ENCODE measurements around the gene MYBPC3.

Gene MYBPC3

GRCh38 chr11:47384498-47384897 lies 32.0 kb upstream of the MYBPC3 start:
- no peak for DNase-seq (ENCODE audit: low read depth in 1 of 2, low spot score in 1 of 2)

GRCh38 chr11:47383071-47383470 lies 30.6 kb upstream of the MYBPC3 start:
- no peak for DNase-seq (ENCODE audit: low read depth in 1 of 2, low spot score in 1 of 2)

- no peak for DNase-seq (ENCODE audit: low read depth in 1 of 2, low spot score in 1 of 2)
Observed at GRCh38 chr11:47380078-47380477, 27.6 kb upstream of the MYBPC3 start.

GRCh38 chr11:47379317-47379716 lies 26.8 kb upstream of the MYBPC3 start:
- DNase-seq (ENCODE audit: low read depth in 1 of 2, low spot score in 1 of 2) = no peak

GRCh38 chr11:47378836-47379170 lies 26.3 kb upstream of the MYBPC3 start:
- DNase-seq (ENCODE audit: low read depth in 1 of 2, low spot score in 1 of 2) = no peak

DNA sequence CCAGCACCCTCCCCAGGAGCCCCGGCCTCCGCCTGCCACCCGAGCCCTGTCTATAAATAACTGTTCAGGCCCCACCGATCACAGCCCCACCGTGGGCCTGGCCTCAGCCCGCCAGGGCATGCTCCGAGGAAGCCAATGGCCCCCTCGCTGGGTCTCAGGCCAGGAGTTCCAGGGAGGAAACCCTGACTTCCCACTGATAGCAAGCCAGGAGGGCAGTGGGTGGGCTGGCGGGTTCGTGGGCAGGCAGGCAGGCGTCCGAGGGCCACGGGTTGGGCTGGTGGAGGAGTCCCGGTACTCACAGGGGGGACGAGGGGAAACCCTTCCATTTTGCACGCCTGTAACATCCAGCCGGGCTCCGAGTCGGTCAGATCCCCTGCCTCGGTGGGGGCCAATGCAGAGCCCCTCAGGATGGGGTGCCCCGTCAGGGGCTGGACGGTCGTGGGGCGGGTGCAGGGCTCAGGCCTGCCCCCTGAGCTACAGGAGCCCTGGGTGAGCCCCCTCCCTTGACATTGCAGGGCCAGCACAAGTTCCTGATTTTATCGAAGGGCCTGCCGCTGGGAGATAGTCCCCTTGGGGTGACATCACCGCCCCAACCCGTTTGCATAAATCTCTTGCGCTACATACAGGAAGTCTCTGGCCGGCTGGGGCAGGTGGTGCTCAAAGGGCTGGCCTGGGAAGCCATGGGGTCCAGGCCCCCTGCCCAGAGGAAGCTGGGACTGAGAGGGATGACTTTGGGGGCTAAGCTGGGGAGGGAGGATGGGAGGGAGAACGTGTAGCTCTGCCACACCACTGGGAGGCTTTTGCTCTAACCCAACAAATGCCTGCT lies 25.7 kb upstream of the MYBPC3 start, which contains the start of gene SPI1:
TSS of gene SPI1 (minus strand) at position 538 of the 826 bp plus-strand sequence. CDS start at position 344, 194 bp downstream.
- no peak for DNase-seq (ENCODE audit: low read depth in 1 of 2, low spot score in 1 of 2)

- no peak for DNase-seq (ENCODE audit: low read depth in 1 of 2, low spot score in 1 of 2)
Observed at GRCh38 chr11:47377571-47378009, 25.1 kb upstream of the MYBPC3 start.

- DNase-seq (ENCODE audit: low read depth in 1 of 2, low spot score in 1 of 2) = no peak
Observed at GRCh38 chr11:47376525-47377371, 24.2 kb upstream of the MYBPC3 start.

DNA sequence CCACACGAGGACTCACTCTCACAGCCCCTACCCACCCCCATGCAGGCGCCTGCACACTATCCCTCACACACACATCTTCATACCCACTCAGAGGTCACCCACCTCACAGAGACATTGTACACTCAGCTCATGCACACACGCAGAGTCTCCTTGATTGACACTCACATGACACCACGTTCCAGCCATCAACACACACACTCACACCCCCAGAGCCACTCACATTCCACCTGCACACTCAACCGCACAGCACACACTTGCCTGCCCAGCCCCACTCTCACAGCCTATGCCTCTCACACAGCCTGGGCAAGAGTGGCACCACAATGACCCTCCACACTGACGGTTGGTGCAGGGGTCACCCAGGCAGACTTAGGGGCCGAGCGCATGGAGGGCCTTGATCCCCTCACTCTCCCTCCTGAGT lies 23.6 kb upstream of the MYBPC3 start:
- no peak for DNase-seq (ENCODE audit: low read depth in 1 of 2, low spot score in 1 of 2)

DNA sequence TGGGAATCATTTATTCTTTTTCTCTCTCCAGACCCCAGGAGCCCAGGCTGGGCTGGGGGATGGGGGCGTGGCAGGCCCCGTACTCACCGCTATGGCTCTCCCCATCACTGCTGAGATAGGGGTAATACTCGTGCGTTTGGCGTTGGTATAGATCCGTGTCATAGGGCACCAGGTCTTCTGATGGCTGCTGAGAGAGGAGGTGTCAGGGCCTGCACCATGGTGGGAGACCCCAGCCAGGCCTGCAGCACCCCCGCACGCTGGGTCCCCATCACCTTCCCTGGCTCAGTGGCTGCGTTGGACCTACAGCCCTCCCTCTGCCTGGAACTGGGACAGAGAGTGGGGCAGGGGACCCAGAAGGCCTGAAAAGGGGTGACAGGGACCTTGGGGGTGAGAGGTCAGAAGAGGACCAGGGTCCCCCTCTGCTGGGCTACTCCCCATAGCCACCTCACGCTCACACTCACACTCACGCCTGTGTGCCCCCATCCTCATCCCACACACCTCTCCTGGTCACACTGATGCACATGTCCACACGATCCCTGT lies 23.1 kb upstream of the MYBPC3 start:
- no peak for DNase-seq (ENCODE audit: low read depth in 1 of 2, low spot score in 1 of 2)

DNA sequence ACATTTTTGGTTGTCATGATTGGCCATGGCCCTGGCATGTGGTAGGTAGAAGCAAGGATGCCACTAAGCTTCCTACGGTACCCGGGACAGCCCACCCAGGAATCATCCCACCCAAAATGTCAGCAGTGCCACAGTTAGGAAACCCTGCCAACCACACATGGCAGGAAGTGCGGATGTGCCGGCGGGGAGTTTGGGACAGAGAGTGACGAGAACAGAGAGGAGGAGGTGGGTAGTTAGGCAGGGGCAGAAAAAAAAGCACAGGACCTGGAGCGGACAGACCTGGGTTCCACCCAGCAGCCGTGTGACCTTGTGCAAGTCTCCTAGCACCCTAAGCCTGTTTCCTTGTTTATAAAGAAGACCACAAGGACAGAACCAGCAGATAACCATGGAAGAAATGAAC lies 22.5 kb upstream of the MYBPC3 start:
- no peak for DNase-seq (ENCODE audit: low read depth in 1 of 2, low spot score in 1 of 2)

DNA sequence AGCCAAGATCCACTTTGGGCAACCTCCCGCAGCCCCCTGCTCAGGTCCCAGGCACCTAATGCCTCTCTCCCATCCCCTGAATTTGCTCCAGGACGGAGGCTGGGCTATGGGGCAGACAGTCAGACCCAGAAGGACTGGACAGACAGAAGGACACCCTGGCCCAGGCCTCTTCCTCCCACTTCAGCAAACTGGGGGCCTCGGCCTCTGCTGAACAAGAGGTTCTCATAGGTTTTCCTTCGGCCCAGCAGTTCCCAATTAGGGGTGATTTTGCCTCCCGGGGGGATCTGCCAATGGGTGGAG lies 22.2 kb upstream of the MYBPC3 start:
- no peak for DNase-seq (ENCODE audit: low read depth in 1 of 2, low spot score in 1 of 2)

- DNase-seq (ENCODE audit: low read depth in 1 of 2, low spot score in 1 of 2) = peak; percentile 77 to 83
Observed at GRCh38 chr11:47373876-47374719, 21.6 kb upstream of the MYBPC3 start.

GRCh38 chr11:47372422-47372821 lies 19.9 kb upstream of the MYBPC3 start:
- DNase-seq (ENCODE audit: low read depth in 1 of 2, low spot score in 1 of 2) = no peak

GRCh38 chr11:47369676-47370075 lies 17.2 kb upstream of the MYBPC3 start:
- DNase-seq (ENCODE audit: low read depth in 1 of 2, low spot score in 1 of 2) = no peak

DNA sequence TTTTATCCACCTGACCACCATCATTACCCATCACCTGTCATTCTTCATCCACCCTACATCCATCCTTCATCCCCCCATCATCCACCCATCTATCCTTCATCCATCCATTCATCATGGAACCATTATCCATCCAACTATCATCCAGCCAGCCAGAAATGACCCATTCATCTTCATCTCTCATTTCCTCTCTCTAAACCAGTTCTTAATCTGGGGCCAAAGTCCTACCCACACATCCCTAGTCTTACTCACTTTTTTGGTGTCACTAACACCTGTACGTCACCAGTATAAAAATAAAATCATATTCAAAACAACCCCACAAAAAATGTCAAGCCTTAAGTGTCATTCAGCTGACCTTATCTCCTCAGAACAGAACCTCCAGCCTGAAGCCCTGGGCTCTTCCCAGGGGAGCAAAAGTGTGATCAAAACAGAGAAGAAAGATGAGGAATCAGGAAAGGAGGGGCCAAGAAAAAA lies 13.6 kb upstream of the MYBPC3 start:
- DNase-seq (ENCODE audit: low read depth in 1 of 2, low spot score in 1 of 2) = no peak

GRCh38 chr11:47361419-47361818 lies 8.9 kb upstream of the MYBPC3 start:
- no peak for DNase-seq (ENCODE audit: low read depth in 1 of 2, low spot score in 1 of 2)

DNA sequence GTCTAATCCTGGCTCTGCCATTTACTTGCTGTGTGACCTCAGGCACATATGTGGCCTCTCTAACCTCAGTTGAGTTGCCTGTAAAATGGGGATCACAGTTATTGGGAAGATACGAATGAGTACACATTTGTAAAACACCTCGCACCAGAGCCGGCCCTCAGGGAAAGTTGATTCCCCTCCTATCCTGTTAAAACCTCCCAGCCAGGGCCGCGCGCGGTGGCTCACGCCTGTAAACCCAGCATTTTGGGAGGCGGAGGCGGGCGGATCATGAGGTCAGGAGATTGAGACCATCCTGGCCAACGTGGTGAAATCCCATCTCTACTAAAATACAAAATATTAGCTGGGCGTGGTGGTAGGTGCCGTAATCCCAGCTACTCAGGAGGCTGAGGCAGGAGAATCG lies 7.8 kb upstream of the MYBPC3 start:
- DNase-seq (ENCODE audit: low read depth in 1 of 2, low spot score in 1 of 2) = no peak

GRCh38 chr11:47359586-47359985 lies 7.1 kb upstream of the MYBPC3 start:
- no peak for DNase-seq (ENCODE audit: low read depth in 1 of 2, low spot score in 1 of 2)

GRCh38 chr11:47359162-47359561 lies 6.7 kb upstream of the MYBPC3 start:
- DNase-seq (ENCODE audit: low read depth in 1 of 2, low spot score in 1 of 2) = no peak

DNA sequence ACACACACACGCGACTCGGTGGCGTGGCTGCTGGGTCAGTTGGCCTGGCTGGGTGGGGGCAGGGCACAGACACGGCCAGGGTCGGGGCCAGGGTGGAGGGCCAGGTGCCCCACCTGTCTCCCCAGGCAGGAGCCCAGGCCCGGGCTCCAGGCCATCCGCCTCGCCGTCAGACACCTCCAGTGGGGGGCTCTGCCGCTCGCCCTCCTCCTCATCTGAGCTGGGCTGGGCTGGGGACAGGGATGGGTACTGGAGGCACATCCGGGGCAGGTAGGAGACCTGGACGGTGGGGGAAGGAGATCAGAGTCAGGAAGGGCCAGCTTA lies 6.2 kb upstream of the MYBPC3 start:
- DNase-seq (ENCODE audit: low read depth in 1 of 2, low spot score in 1 of 2) = no peak
